Measurements from ENCODE around the gene LSG1.

DNA sequence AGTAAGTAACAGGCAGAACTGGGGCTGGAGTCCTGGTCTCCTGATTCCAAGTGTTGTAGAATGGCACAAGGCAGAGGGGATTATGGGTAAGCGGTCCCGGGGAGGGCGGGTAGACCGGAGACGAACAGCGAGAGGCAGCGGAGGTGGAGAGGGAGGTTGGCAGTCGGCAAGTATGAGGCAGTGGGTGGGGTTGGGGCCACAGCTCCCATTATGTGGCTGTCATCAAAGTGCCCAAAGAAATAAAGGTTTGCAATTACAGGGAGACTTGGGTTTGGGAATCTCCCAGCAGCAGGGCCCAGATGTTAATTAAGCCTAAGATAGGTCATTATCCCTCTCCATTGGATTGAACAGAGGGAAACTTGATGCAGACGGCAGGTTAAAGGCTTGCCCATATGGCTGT is 30.6 kb upstream of the LSG1 start:
- TF ChIP-seq BACH2 (CRISPR knock-in tag; IDR thresholded peaks at IDR 0.05; ENCODE audit: borderline replicate concordance): no peak
- no peak for TF ChIP-seq CREB5 (CRISPR knock-in tag; IDR thresholded peaks at IDR 0.05; ENCODE audit: low read depth)
- TF ChIP-seq POU6F1 (CRISPR knock-in tag; IDR thresholded peaks at IDR 0.05; ENCODE audit: borderline replicate concordance, low read depth): no peak
- TF ChIP-seq SNAI2 (CRISPR knock-in tag; IDR thresholded peaks at IDR 0.05): no peak
- TF ChIP-seq ESRRG (CRISPR knock-in tag; IDR thresholded peaks at IDR 0.05): no peak
- no peak for TF ChIP-seq RARB (CRISPR knock-in tag; IDR thresholded peaks at IDR 0.05)
- TF ChIP-seq ISL1 (CRISPR knock-in tag; IDR thresholded peaks at IDR 0.05): no peak
- no peak for TF ChIP-seq ARNTL (CRISPR knock-in tag; IDR thresholded peaks at IDR 0.05; ENCODE audit: borderline replicate concordance, low read depth)
- TF ChIP-seq, protein P1, sequence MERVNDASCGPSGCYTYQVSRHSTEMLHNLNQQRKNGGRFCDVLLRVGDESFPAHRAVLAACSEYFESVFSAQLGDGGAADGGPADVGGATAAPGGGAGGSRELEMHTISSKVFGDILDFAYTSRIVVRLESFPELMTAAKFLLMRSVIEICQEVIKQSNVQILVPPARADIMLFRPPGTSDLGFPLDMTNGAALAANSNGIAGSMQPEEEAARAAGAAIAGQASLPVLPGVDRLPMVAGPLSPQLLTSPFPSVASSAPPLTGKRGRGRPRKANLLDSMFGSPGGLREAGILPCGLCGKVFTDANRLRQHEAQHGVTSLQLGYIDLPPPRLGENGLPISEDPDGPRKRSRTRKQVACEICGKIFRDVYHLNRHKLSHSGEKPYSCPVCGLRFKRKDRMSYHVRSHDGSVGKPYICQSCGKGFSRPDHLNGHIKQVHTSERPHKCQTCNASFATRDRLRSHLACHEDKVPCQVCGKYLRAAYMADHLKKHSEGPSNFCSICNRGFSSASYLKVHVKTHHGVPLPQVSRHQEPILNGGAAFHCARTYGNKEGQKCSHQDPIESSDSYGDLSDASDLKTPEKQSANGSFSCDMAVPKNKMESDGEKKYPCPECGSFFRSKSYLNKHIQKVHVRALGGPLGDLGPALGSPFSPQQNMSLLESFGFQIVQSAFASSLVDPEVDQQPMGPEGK (CRISPR knock-in tag; IDR thresholded peaks at IDR 0.05; ENCODE audit: borderline replicate concordance): no peak
- TF ChIP-seq OSR1 (CRISPR knock-in tag; IDR thresholded peaks at IDR 0.05): no peak
